Superior temporal gyrus (tissue), 1 donor: ENCODE results near the gene SCARB2.

Source experiments
- DNase-seq: peaks from one replicate; pipeline ENCODE4 v3.0.0-alpha.2; 2016; ENCODE audit errors: extremely low spot score

Gene SCARB2

GRCh38 chr4:76226418-76226817 is 12.8 kb upstream of the SCARB2 start:
- DNase-seq = no peak

GRCh38 chr4:76224171-76224570 is 10.5 kb upstream of the SCARB2 start:
- DNase-seq = no peak

GRCh38 chr4:76219299-76220055 is 5.9 kb upstream of the SCARB2 start:
- no peak for DNase-seq

GRCh38 chr4:76216975-76217814 is 3.6 kb upstream of the SCARB2 start:
- no peak for DNase-seq

DNA sequence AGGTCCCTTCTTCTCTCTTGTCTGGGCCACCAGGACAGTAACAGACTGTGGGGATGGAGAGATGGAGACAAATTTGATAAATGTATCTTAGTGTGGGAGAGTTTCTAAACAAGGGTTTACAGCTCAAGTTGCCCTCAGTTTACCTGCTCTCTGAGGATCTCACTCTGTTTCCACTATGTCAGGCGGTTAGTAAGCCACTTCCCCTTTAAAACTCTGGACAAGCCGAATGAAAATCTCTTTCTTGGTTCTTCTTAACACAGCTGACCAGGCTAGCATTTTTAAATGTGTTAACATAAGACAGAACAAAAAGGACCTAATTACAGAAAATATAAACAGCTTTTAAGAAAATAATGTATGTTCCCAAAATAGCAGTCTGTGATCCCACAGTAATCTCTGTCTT is 2.9 kb upstream of the SCARB2 start:
- DNase-seq = no peak

- DNase-seq = no peak
Observed at GRCh38 chr4:76215077-76215476, 1.5 kb upstream of the SCARB2 start.

GRCh38 chr4:76214177-76214675 is 602 bp upstream of the SCARB2 start:
- DNase-seq = no peak

DNA sequence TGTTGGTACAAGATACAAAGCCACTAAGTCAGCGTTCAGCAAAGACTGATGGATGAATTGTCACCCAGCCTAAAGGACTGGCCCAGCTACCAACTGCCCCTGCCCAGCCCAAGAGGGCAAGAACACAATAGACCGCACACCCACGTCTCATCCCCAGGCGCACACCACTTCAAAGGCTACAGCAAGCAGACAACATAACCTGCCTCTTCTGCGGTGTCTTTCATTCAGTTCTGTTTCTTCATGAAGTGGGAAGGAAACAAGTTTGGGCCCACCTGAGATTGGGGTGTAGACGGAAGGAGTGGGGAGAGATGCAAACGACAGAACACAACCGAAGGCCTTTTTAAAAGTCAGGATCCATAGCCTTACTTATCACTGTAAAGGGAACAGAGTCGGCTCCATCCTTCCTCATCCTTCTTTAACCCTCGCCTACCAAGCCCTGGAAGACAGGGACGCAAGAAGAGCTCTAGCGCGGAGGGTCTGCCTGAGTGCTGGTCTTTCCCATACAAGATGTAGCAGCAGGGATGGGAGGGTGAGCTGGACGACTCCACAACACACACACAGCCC is 691 bp downstream of the SCARB2 start:
- peak; percentile 71 for DNase-seq

DNA sequence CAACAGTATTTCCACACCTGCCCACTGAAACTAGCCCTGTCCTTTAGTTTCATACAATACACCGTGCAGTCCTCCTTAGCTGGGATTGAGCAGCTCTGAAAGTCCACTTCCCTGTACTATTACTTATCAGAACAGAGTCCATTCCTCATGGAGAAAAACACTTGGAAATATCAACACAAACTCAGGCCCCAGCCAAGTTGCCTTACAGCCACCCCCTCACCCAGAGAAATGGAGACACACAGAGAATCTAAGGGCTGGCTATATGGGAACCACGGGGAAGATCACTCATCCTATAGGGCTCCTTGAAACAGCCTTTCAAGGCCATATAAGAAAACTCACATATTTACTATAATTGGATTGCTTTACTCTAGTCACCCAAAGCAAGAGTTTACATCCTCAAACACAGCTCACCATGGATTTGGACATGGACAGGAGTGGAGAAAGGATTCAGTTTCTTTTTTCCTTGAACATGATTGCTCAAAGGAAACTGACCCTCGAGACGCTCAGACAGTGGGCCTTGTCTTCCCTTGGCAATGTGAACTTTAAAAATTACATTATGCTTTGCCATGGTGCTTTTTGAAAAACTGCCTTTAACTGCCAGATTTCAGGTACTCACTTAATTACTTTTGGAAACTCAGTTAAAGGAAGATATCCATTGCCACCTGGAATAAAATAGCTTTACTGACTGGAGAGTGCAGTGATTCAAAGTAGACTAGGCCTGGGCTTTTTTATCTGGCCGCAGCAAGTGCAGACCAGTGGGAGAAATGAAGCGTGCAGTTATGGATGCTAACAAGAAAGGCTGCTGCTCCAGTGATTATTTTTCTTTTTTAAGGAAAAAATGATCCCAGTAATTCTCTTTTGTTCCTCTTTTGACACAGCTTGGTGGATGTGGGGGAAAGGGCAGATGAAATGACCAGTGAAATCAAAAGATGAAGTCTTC is 1.6 kb downstream of the SCARB2 start:
- no peak for DNase-seq

DNA sequence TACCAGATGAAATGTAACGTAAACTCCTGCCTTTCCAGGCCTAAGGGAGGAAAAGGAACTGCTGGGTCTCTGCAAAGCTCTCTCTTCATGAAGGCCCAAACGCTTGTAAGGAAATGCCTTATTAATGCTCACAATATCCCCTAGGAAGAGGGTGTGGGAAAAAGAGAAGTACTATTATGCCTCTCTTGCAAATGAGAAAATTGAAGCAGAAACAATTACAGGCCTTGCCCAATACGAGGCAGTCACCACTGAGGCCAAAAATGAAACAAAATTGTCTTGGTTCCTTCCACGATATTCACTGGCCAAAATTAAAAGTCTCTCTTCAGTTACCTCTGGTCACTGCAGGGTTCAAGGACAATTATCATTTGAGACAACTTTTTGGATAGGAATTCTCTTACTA is 3.2 kb downstream of the SCARB2 start:
- DNase-seq = no peak

GRCh38 chr4:76209881-76210280 is 3.7 kb downstream of the SCARB2 start:
- no peak for DNase-seq

GRCh38 chr4:76208005-76208765 is 5.4 kb downstream of the SCARB2 start:
- peak; percentile 89 for DNase-seq

DNA sequence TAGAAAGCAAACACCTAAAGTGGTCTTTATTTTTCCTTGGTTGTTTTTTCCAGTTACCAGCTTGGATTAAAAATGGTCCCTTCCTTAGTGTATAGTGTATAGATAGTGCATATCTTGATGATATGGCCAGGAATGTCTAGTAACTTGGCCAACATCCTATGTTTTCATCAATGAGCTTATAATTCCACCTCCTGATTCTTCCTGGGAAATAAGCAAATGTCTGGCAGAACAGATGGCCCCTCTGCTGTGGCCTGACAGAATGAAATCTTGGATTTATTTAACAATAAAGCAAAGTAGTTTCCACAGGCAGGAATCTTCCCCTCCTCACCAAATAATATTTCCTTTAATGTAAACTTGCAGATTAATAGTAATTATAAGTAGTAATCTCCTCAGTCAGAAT is 6.1 kb downstream of the SCARB2 start:
- DNase-seq = no peak

DNA sequence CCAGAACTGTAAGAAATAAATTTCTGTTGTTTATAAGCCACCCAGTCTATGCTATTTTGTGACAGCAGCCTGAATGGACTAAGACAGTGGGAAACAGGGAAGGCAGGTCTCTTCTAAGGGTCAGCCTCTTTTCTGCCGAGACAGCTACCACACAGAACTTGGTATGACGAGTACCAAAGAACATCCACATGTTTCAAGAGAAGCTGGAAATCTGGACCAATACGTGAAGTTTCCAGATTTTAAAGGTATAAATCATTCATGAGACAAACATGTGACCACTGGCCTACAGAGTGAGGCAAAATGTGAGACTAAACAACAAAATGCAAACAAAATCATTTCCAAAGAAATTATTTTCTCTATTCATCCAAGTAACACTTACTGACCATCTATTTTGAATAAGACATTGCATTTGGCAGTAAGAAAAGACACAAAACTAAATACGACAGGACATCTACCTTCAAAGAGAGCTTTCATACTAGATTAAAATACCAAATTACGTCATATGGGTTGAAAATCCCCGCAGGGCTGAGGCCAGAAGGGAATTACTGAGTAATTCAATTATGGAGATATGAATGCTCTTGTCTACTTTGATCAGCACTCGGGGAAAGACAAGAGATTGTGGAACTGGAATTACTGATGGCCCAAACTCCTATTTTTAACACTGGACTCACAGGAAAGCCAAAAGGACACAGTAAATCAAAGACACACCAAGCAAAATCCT is 7.2 kb downstream of the SCARB2 start:
- DNase-seq = peak; percentile 64

DNA sequence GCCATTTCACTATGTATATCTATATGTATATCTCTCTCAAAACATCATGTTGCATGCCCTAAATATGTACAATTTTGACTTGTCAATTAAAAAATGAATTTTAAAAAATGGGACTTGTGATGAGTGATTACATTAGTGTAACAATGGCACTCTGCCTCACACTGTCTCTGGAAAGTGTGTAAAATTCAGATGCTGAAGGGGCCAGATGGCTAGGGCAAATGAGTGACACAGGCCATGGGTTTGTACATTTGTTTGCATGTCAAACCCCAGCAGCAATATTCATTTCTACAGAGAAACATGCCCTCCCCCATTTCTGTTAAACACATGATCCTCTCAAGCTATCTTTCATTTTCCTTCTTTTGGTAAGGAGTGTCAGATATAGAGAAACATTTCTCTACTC is 8.1 kb downstream of the SCARB2 start:
- no peak for DNase-seq

DNA sequence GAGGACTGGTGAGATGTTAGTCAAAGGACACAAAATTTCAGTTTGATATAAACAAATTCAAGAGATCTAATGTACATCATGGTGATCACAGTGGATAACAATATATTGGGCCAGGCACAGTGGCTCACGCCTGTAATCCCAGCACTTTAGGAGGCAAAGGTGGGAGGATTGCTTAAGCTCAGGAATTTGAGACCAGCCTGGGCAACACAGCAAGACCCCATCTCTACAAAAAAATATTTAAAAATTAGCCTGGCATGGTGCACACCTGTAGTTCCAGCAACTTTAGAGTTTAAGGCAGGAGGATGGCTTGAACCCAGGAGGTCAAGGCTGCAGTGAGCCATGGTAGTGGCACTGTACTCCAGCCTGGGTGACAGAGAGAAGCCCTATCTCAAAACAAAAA is 8.7 kb downstream of the SCARB2 start:
- no peak for DNase-seq

- DNase-seq = peak; percentile 32
Observed at GRCh38 chr4:76203541-76203940, 10.1 kb downstream of the SCARB2 start.

GRCh38 chr4:76201276-76201675 is 12.3 kb downstream of the SCARB2 start:
- peak; percentile 59 for DNase-seq

DNA sequence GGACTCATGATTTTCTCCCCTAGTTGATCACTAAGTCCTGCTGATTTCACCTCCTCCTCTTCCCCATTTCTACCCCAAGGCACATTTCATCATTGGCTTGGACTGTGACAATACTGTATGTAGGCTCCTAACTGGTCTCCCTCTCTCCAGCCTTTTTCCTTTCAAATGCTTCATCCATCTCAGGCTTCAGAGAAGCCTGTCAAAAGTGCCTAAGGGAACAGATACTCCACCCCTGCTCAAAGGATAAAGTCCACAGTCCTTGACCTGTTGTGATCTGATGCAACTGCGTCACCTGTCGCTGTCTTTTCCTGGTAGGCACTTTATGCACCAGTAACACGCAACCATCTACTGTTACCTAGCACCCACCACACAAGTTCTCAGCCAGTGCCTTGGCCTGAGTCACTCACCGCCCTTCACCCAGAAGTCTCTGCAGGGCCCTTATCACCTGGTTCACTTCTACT is 12.8 kb downstream of the SCARB2 start:
- DNase-seq = no peak

GRCh38 chr4:76199664-76200211 is 13.9 kb downstream of the SCARB2 start:
- peak; percentile 90 for DNase-seq
